Measurements from ENCODE around the gene ROCK2. TPM values are rescaled to one million over a fixed set of nuclear protein-coding genes. Genes with fewer than 3 reads are reported as not detected.

ROCK2 gene
- total and polyA plus RNA-seq, 2 donors (not counting 1 experiment from before 2014, with no cell fraction given), result 2.3 to 30.2 TPM

- Histone ChIP-seq H3K4me3 (ENCODE audit: control extremely low read depth in 1 of 5, extremely low read depth in 1 of 5, insufficient read depth in 1 of 5, low read depth in 2 of 5, low read length in 4 of 5) (no peak overlapping the region), H2AFZ (ENCODE audit: insufficient read depth, low read depth, low read length, poor library complexity, severe bottlenecking) (no peak overlapping the region), H3K9me3 (ENCODE audit: control extremely low read depth in 1 of 3, control insufficient read depth in 2 of 3, insufficient read depth in 1 of 3, low read length in 2 of 3) (no peaks in the 10 kb centered on the region), H3K79me2 (ENCODE audit: control insufficient read depth, insufficient read depth, low read length) (no peaks in the 10 kb centered on the region), H3K36me3 (replicated peaks in 1 of 2; ENCODE audit: control extremely low read depth in 1 of 2, control insufficient read depth in 1 of 2, extremely low read depth in 1 of 2, insufficient read depth in 2 of 2, low read length in 1 of 2) (no peaks in the 10 kb centered on the region), H3K9ac (ENCODE audit: low read length) (no peak overlapping the region), H3K27ac (ENCODE audit: low read length in 2 of 2) (no peak overlapping the region), H3K27me3 (replicated peaks in 1 of 4; ENCODE audit: control extremely low read depth in 1 of 4, control insufficient read depth in 3 of 4, insufficient read depth in 4 of 4, low read length in 3 of 4) (no peaks in the 10 kb centered on the region), H3K4me1 (ENCODE audit: control insufficient read depth in 2 of 2, insufficient read depth in 2 of 2, low read length in 2 of 2) (peaks cover 0 to 3% of the 10 kb centered on the region in 2 donors), H4K20me1 (ENCODE audit: control insufficient read depth, insufficient read depth, low read length, poor library complexity, severe bottlenecking) (no peaks in the 10 kb centered on the region), H3K4me2 (replicated peaks; ENCODE audit: low read depth, low read length, poor library complexity, severe bottlenecking) (no peak overlapping the region)
- ChIA-PET CTCF (interaction anchor here (0.5 kb wide), 1 partner anchor 13 kb away, joined by 3 read pairs; no protein-coding TSS in a partner anchor), POLR2A (no interaction called here)
- Mint-ChIP-seq H3K9me3 (ENCODE audit: insufficient read depth) (no peaks in the 10 kb centered on the region), H3K4me1 (peaks cover 6% of the 10 kb centered on the region), H3K27ac (no peak overlapping the region), H3K27me3 (no peaks in the 10 kb centered on the region), H3K4me3 (no peak overlapping the region)
- 98% methylated on average over 6 of the region's 9 CpGs for WGBS (ENCODE audit: insufficient coverage)
- intact Hi-C loops (cut with micrococcal nuclease), result no loop called here
- no peak for ATAC-seq (ENCODE audit: low read depth)
- no peak for DNase-seq
- TF ChIP-seq EZH2 (IDR thresholded peaks at IDR 0.05; ENCODE audit: borderline replicate concordance, insufficient read depth, low read depth, low read length, poor library complexity, severe bottlenecking), result no peak
- TF ChIP-seq CTCF (IDR thresholded peaks at IDR 0.05), result no peak
These were observed 170.2 kb downstream of the ROCK2 start for GRCh38 chr2:11174222-11174621.

- H3K9me3 ChIP-seq (ENCODE audit: control extremely low read depth in 1 of 3, control insufficient read depth in 2 of 3, insufficient read depth in 1 of 3, low read length in 2 of 3), result no peaks in the 10 kb centered on the region
- no peaks in the 10 kb centered on the region for H3K4me1 Mint-ChIP-seq
- no peaks in the 10 kb centered on the region for H3K27me3 ChIP-seq (replicated peaks in 1 of 4; ENCODE audit: control extremely low read depth in 1 of 4, control insufficient read depth in 3 of 4, insufficient read depth in 4 of 4, low read length in 3 of 4)
- H3K4me2 ChIP-seq (replicated peaks; ENCODE audit: low read depth, low read length, poor library complexity, severe bottlenecking), result no peak overlapping the region
- H3K27ac ChIP-seq (ENCODE audit: low read length in 2 of 2), result no peak overlapping the region
- POLR2A ChIA-PET, result no interaction called here
- no peaks in the 10 kb centered on the region for H4K20me1 ChIP-seq (ENCODE audit: control insufficient read depth, insufficient read depth, low read length, poor library complexity, severe bottlenecking)
- H3K4me3 Mint-ChIP-seq, result no peak overlapping the region
- H3K4me3 ChIP-seq (ENCODE audit: control extremely low read depth in 1 of 5, extremely low read depth in 1 of 5, insufficient read depth in 1 of 5, low read depth in 2 of 5, low read length in 4 of 5), result no peak overlapping the region
- no peak overlapping the region for H3K27ac Mint-ChIP-seq
- 94% methylated on average over 13 of the region's 13 CpGs for WGBS (ENCODE audit: insufficient coverage)
- CTCF ChIA-PET, result no interaction called here
- no peak overlapping the region for H3K9ac ChIP-seq (ENCODE audit: low read length)
- ATAC-seq (ENCODE audit: low read depth), result no peak
- no peaks in the 10 kb centered on the region for H3K4me1 ChIP-seq (ENCODE audit: control insufficient read depth in 2 of 2, insufficient read depth in 2 of 2, low read length in 2 of 2)
- no peaks in the 10 kb centered on the region for H3K79me2 ChIP-seq (ENCODE audit: control insufficient read depth, insufficient read depth, low read length)
- H3K27me3 Mint-ChIP-seq, result no peaks in the 10 kb centered on the region
- no peak for DNase-seq
- no peaks in the 10 kb centered on the region for H3K36me3 ChIP-seq (replicated peaks in 1 of 2; ENCODE audit: control extremely low read depth in 1 of 2, control insufficient read depth in 1 of 2, extremely low read depth in 1 of 2, insufficient read depth in 2 of 2, low read length in 1 of 2)
- TF ChIP-seq CTCF (IDR thresholded peaks at IDR 0.05) (no peak), EZH2 (IDR thresholded peaks at IDR 0.05; ENCODE audit: borderline replicate concordance, insufficient read depth, low read depth, low read length, poor library complexity, severe bottlenecking) (no peak)
- H3K9me3 Mint-ChIP-seq (ENCODE audit: insufficient read depth), result no peaks in the 10 kb centered on the region
- no peak overlapping the region for H2AFZ ChIP-seq (ENCODE audit: insufficient read depth, low read depth, low read length, poor library complexity, severe bottlenecking)
- intact Hi-C loops (cut with micrococcal nuclease), result no loop called here
These were observed 175.1 kb downstream of the ROCK2 start for GRCh38 chr2:11169333-11169732.
